Stomach (tissue), 9 donors: ENCODE data around the gene MAST4. TPM values are rescaled to one million over a fixed set of nuclear protein-coding genes. Genes with fewer than 3 reads are reported as not detected.

Experiments used
- DNase-seq, 2 donors: peaks; one replicate each; pipeline versions ENCODE4 v3.0.0 to v3.0.0-alpha.2; 2013 to 2019
- H3K27ac ChIP-seq, 5 donors: fragments of 200-600 bp in 4 of 5; sonication (generic) in 4 of 5; one replicate each; pipeline ENCODE4 v1.5.1; 2013 to 2019; ENCODE audit warnings: mild to moderate bottlenecking in 1 of 5, moderate library complexity in 1 of 5
- H3K27me3 ChIP-seq, 3 donors: fragments of 200-600 bp; sonication (generic); one replicate each; pipeline ENCODE4 v1.5.1; 2017 to 2019; ENCODE audit warnings: mixed run types in 1 of 3
- H3K36me3 ChIP-seq, 4 donors: fragments of 200-600 bp; sonication (generic); 1 replicate in 3 of 4; 2 replicates in 1 of 4; pipeline ENCODE4 v1.5.1; 2016 to 2019
- H3K4me1 ChIP-seq, 4 donors: fragments of 200-600 bp; sonication (generic); one replicate each; pipeline ENCODE4 v1.5.1; 2016 to 2019
- H3K4me3 ChIP-seq, 4 donors: fragments of 200-600 bp; sonication (generic) in 3 of 4; one replicate each; pipeline ENCODE4 v1.5.1; 2016 to 2019; ENCODE audit warnings: mild to moderate bottlenecking in 1 of 4
- H3K9me3 ChIP-seq, 4 donors: fragments of 200-600 bp; sonication (generic); one replicate each; pipeline ENCODE4 v1.5.1; 2016 to 2019
- EP300 ChIP-seq: sonication (generic); formaldehyde crosslinking; IDR thresholded peaks from one replicate; pipeline ENCODE4 v1.6.1; 2017; ENCODE audit warnings: antibody characterized with exemption
- POLR2A ChIP-seq, 4 donors: fragments of 450-650 bp; IDR thresholded peaks; one replicate each; pipeline ENCODE4 v1.6.1; 2016; ENCODE audit warnings: antibody characterized with exemption in 4 of 4, control low read depth in 2 of 4, mild to moderate bottlenecking in 1 of 4, moderate library complexity in 1 of 4
- POLR2AphosphoS5 ChIP-seq, 3 donors: sonication (generic); formaldehyde crosslinking; IDR thresholded peaks; one replicate each; pipeline ENCODE4 v1.6.1; 2016; ENCODE audit warnings: antibody characterized with exemption in 3 of 3
- WGBS, 5 donors: extraction: QIAGEN DNeasy Blood & Tissue Kit in 3 of 5; methylation state at CpG; one replicate each; pipeline versions ENCODE4 v1.1.5 to v1.1.7; 2013 to 2018; 5-methylcytosine and 5-hydroxymethylcytosine counted together
- intact Hi-C: fragments of 100-400 bp; cut with DNase I; formaldehyde crosslinking; loops from one replicate; pipeline ENCODE4 v1.15.1; 2023; ENCODE audit warnings: low total_unique reads
- polyA plus RNA-seq, 3 donors: library from polyadenylated mRNA; stranded (reverse); fragments of 200-250 nt; gene quantifications; one replicate each; pipeline ENCODE4 v1.2.3, GENCODE V29; 2013
- total RNA-seq, 5 donors: library from RNA; depleted of rRNA; stranded (reverse); fragments of >200 nt; gene quantifications; one replicate each; pipeline versions ENCODE4 v1.1.0 to v1.2.3, GENCODE V29; 2014 to 2016
- TF ChIP-seq, protein P1 (sequence below), 7 experiments: fragments of 450-650 bp in 4 of 7; fragments of 200-600 bp in 3 of 7; sonication (generic) in 3 of 7; IDR thresholded peaks; one replicate each; pipeline ENCODE4 v1.5.1; 2016 to 2019; ENCODE audit warnings: antibody characterized with exemption in 7 of 7, control low read depth in 2 of 7, mild to moderate bottlenecking in 1 of 7
- donor health status: healthy with polysubstance abuse.
- donor health status: Bipolar disorder and iron deficiency.
- donor health status: healthy.

MAST4 gene
- total and polyA plus RNA-seq, 8 donors, result 1.5 to 52.5 (median 32.1) TPM

DNA sequence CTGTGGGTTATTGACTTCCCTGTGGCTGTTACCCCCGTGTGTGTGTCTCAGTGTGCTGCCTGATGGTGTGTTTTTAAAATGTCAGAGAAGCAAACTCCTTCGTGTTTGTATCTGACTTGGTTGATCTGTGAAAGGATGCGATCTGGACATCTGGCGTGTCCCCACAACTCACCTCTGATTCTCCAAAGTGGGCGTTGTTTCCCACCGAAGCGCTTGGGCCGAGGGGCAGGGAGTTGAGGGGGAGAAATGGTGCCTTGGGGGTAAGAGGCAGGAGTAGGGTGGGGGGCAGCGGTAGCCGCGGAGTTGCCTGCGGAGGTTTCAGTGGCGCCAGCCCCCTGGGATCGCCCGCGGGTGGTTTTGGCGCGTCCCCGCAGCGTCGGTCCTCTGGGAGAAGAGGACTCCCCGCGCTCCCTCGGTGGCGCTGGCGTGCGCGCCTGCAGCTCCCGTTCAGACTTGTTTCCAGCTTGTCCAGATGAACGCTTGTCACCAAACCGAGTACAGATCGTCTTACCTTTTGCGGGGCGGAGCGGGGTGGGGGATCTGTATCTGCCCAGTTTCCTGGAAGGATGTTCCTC, 1.1 kb downstream of the MAST4 start:
- intact Hi-C loops, result no loop called here
- 1 to 2% (median 1%) methylated on average over 29 to 35 of the region's 35 CpGs for WGBS, 5 donors
- Histone ChIP-seq H3K4me1 (peaks cover 14 to 27% (median 24%) of the 10 kb centered on the region in 4 donors), H3K9me3 (no peaks in the 10 kb centered on the region), H3K27ac (peak overlapping the region in 2 of 5 donors; percentile 36 to 54), H3K4me3 (peak overlapping the region; percentile 68 to 98 (median 72)), H3K36me3 (no peaks in the 10 kb centered on the region), H3K27me3 (peaks cover 0 to 65% (median 35%) of the 10 kb centered on the region in 3 donors)
- peak; percentile 37 to 76 for DNase-seq
- TF ChIP-seq EP300 (no peak), POLR2A (IDR thresholded peaks at IDR 0.05) (no peak)

DNA sequence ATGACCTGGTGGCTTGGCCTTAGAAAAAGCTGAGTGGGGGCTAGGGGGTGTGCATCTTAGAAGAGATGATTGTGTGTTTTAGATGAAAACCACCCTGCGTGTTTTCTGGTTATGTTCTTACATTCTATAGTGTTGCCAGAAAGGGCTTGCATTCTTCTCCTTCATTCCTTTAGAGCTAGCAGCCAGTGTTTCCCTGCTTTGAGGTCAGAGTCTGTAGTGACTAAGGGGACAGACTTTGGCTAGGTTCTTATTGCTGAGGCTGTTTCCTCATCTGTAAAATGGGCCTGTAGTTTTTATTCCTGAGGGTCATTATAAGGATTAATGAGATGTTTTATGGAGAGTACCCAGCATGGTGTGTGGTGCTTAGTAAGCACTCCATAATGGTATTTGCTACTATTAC, 6.4 kb downstream of the MAST4 start:
- Histone ChIP-seq H3K27me3 (peaks cover 0 to 34% (median 17%) of the 10 kb centered on the region in 3 donors), H3K4me1 (peaks cover 0 to 5% (median 3%) of the 10 kb centered on the region in 4 donors), H3K27ac (no peak overlapping the region), H3K9me3 (no peaks in the 10 kb centered on the region), H3K4me3 (no peak overlapping the region), H3K36me3 (no peaks in the 10 kb centered on the region)
- TF ChIP-seq POLR2AphosphoS5 (IDR thresholded peaks at IDR 0.05), result no peak
- TF ChIP-seq POLR2A (IDR thresholded peaks at IDR 0.05), result no peak
- TF ChIP-seq EP300, result no peak
- TF ChIP-seq, protein P1, sequence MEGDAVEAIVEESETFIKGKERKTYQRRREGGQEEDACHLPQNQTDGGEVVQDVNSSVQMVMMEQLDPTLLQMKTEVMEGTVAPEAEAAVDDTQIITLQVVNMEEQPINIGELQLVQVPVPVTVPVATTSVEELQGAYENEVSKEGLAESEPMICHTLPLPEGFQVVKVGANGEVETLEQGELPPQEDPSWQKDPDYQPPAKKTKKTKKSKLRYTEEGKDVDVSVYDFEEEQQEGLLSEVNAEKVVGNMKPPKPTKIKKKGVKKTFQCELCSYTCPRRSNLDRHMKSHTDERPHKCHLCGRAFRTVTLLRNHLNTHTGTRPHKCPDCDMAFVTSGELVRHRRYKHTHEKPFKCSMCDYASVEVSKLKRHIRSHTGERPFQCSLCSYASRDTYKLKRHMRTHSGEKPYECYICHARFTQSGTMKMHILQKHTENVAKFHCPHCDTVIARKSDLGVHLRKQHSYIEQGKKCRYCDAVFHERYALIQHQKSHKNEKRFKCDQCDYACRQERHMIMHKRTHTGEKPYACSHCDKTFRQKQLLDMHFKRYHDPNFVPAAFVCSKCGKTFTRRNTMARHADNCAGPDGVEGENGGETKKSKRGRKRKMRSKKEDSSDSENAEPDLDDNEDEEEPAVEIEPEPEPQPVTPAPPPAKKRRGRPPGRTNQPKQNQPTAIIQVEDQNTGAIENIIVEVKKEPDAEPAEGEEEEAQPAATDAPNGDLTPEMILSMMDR (IDR thresholded peaks at IDR 0.05), result no peak
- intact Hi-C loops, result no loop called here
- no peak for DNase-seq
- WGBS, 5 donors, result 96 to 100% (median 100%) methylated on average over 1 of the region's 1 CpG

DNA sequence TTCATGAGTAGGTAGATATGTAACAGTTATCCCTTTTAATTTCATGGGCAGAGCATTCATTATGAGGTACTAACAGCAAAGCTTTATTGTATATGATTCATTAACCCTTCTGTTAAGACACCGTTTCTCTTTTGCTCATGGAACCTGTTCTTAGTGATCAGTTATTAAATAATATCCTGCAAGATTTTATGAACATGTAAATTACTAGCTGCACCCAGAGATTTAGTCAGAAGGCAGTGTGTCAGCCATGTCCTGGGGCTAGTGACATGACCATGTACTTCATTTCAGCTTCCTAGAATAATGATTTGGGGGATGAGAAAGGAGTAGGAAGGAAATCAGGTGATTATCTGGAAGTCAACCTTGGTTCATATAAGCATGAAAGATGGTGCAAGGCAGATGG, 7.0 kb downstream of the MAST4 start:
- no peak for DNase-seq
- 81 to 87% (median 86%) methylated on average over 1 of the region's 1 CpG for WGBS, 5 donors
- Histone ChIP-seq H3K4me3 (no peak overlapping the region), H3K27me3 (peaks cover 0 to 29% (median 12%) of the 10 kb centered on the region in 3 donors), H3K27ac (no peak overlapping the region), H3K36me3 (no peaks in the 10 kb centered on the region), H3K9me3 (no peaks in the 10 kb centered on the region), H3K4me1 (no peaks in the 10 kb centered on the region)
- TF ChIP-seq EP300 (no peak), POLR2AphosphoS5 (IDR thresholded peaks at IDR 0.05) (no peak), POLR2A (IDR thresholded peaks at IDR 0.05) (no peak)
- TF ChIP-seq, protein P1 (IDR thresholded peaks at IDR 0.05), result no peak
- intact Hi-C loops, result no loop called here

DNA sequence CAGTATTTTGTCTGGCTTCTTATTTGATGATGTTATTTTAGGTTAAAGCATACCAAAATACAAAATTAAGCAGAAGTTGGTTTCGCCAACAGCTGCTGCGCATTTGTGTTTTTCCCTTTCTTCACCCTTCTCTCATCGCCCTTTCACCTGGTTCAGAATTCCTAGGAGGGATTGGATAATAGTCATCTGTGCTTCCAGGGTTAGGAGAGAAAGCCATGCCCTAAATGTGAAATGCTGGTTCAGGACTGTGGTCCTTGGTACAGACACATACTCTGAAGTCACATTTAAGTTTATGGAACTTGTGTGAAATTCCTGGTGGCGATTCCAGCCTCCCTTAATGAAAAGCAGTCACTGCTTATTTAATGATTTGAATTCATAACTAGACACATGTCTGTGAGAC, 7.7 kb downstream of the MAST4 start:
- Histone ChIP-seq H3K27me3 (peaks cover 0 to 22% (median 4%) of the 10 kb centered on the region in 3 donors), H3K36me3 (no peaks in the 10 kb centered on the region), H3K27ac (no peak overlapping the region), H3K9me3 (no peaks in the 10 kb centered on the region), H3K4me3 (no peak overlapping the region), H3K4me1 (no peaks in the 10 kb centered on the region)
- no peak for DNase-seq
- 94 to 96% (median 95%) methylated on average over 4 of the region's 4 CpGs for WGBS, 5 donors
- TF ChIP-seq, protein P1 (IDR thresholded peaks at IDR 0.05), result no peak
- intact Hi-C loops, result no loop called here

DNA sequence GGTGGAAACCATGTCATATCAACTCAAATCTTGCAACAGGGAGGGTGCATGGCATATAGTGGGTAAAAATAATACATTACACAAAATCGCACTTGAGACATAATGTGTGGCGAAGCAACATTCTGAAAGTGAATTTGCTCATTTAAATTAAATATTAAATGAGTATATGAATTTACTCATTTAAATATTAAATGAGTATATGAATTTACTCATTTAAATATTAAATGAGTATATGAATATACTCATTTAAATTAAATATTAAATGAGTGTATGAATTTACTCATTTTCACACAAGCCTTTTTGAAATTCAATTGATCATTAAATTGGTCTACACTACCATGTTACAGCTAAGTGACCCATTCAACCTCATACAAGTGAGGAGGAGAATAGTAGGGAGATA, 10.5 kb downstream of the MAST4 start:
- no peaks in the 10 kb centered on the region for H3K36me3 ChIP-seq
- intact Hi-C loops, result no loop called here
- WGBS, 5 donors, result 94 to 97% (median 95%) methylated on average over 2 of the region's 2 CpGs

More for the DNA sequence above, 10.5 kb downstream of the MAST4 start:
- no peak overlapping the region for H3K27ac ChIP-seq
- TF ChIP-seq POLR2AphosphoS5 (IDR thresholded peaks at IDR 0.05), result no peak
- no peak overlapping the region for H3K4me3 ChIP-seq
- no peaks in the 10 kb centered on the region for H3K4me1 ChIP-seq
- H3K9me3 ChIP-seq, result no peaks in the 10 kb centered on the region
- peaks cover 0 to 7% (median 0%) of the 10 kb centered on the region in 3 donors for H3K27me3 ChIP-seq
- DNase-seq, result no peak
